ENCODE results near the gene DCAF5. TPM values are rescaled to one million over a fixed set of nuclear protein-coding genes. Genes with fewer than 3 reads are reported as not detected.

DCAF5 gene
- total RNA-seq, 1 experiment from 2014 or later = 23.5 TPM

- DNase-seq = peak; percentile 64
- H3K4me3 Mint-ChIP-seq (ENCODE audit: low read depth, unreplicated experiment) = no peak overlapping the region
- CTCF ChIA-PET = interaction anchor here (0.6 to 1.7 kb wide), 7 partner anchors 22 to 348 kb away, joined by 3 to 5 read pairs (median 3); partner anchors contain the start of gene EXD2
- H3K36me3 Mint-ChIP-seq (ENCODE audit: insufficient read depth, unreplicated experiment) = no peaks in the 10 kb centered on the region
- no peak overlapping the region for H3K27ac Mint-ChIP-seq (ENCODE audit: unreplicated experiment)
- H3K4me1 Mint-ChIP-seq (ENCODE audit: low read depth, unreplicated experiment) = peaks cover 17% of the 10 kb centered on the region
- BruUV-seq (replicated peaks) = no TSS peak
- intact Hi-C loops (cut with micrococcal nuclease; ENCODE audit: unreplicated experiment) = loop anchor here (5.0 to 10.0 kb wide), 2 partner anchors 65 to 333 kb away; partner anchors contain the start of gene EXD2
- H3K27me3 Mint-ChIP-seq (ENCODE audit: unreplicated experiment) = no peaks in the 10 kb centered on the region
- H3K9me3 Mint-ChIP-seq (ENCODE audit: low read depth, unreplicated experiment) = no peaks in the 10 kb centered on the region
- peak; percentile 57 for TF ChIP-seq CTCF (IDR thresholded peaks at IDR 0.05; ENCODE audit: unreplicated experiment)
These were observed 23.5 kb downstream of the DCAF5 start for GRCh38 chr14:69129264-69129880.

GRCh38 chr14:69118305-69118704 is 34.6 kb downstream of the DCAF5 start:
- intact Hi-C loops (cut with micrococcal nuclease; ENCODE audit: unreplicated experiment) = no loop called here

GRCh38 chr14:69117020-69117767 is 35.7 kb downstream of the DCAF5 start:
- Mint-ChIP-seq H3K36me3 (ENCODE audit: insufficient read depth, unreplicated experiment) (no peaks in the 10 kb centered on the region), H3K27ac (ENCODE audit: unreplicated experiment) (no peak overlapping the region), H3K4me1 (ENCODE audit: low read depth, unreplicated experiment) (no peaks in the 10 kb centered on the region), H3K27me3 (ENCODE audit: unreplicated experiment) (no peaks in the 10 kb centered on the region), H3K4me3 (ENCODE audit: low read depth, unreplicated experiment) (no peak overlapping the region), H3K9me3 (ENCODE audit: low read depth, unreplicated experiment) (no peaks in the 10 kb centered on the region)
- DNase-seq = no peak
- intact Hi-C loops (cut with micrococcal nuclease; ENCODE audit: unreplicated experiment) = no loop called here
- TF ChIP-seq CTCF (IDR thresholded peaks at IDR 0.05; ENCODE audit: unreplicated experiment) = no peak
- BruUV-seq (replicated peaks) = no TSS peak
- CTCF ChIA-PET = no interaction called here

More at GRCh38 chr14:69118305-69118704, 34.6 kb downstream of the DCAF5 start:
- H3K27ac Mint-ChIP-seq (ENCODE audit: unreplicated experiment) = no peak overlapping the region
- H3K36me3 Mint-ChIP-seq (ENCODE audit: insufficient read depth, unreplicated experiment) = no peaks in the 10 kb centered on the region
- no peaks in the 10 kb centered on the region for H3K4me1 Mint-ChIP-seq (ENCODE audit: low read depth, unreplicated experiment)
- CTCF ChIA-PET = no interaction called here
- no peaks in the 10 kb centered on the region for H3K27me3 Mint-ChIP-seq (ENCODE audit: unreplicated experiment)
- H3K4me3 Mint-ChIP-seq (ENCODE audit: low read depth, unreplicated experiment) = no peak overlapping the region
- H3K9me3 Mint-ChIP-seq (ENCODE audit: low read depth, unreplicated experiment) = no peaks in the 10 kb centered on the region
- DNase-seq = no peak
- no peak for TF ChIP-seq CTCF (IDR thresholded peaks at IDR 0.05; ENCODE audit: unreplicated experiment)
- BruUV-seq (replicated peaks) = no TSS peak

GRCh38 chr14:69115407-69116185 is 37.3 kb downstream of the DCAF5 start:
- no TSS peak for BruUV-seq (replicated peaks)
- DNase-seq = no peak
- no peak overlapping the region for H3K27ac Mint-ChIP-seq (ENCODE audit: unreplicated experiment)
- intact Hi-C loops (cut with micrococcal nuclease; ENCODE audit: unreplicated experiment) = no loop called here
- no peaks in the 10 kb centered on the region for H3K4me1 Mint-ChIP-seq (ENCODE audit: low read depth, unreplicated experiment)
- no peak for TF ChIP-seq CTCF (IDR thresholded peaks at IDR 0.05; ENCODE audit: unreplicated experiment)
- no peaks in the 10 kb centered on the region for H3K9me3 Mint-ChIP-seq (ENCODE audit: low read depth, unreplicated experiment)
- H3K36me3 Mint-ChIP-seq (ENCODE audit: insufficient read depth, unreplicated experiment) = no peaks in the 10 kb centered on the region
- no peak overlapping the region for H3K4me3 Mint-ChIP-seq (ENCODE audit: low read depth, unreplicated experiment)
- H3K27me3 Mint-ChIP-seq (ENCODE audit: unreplicated experiment) = no peaks in the 10 kb centered on the region
- CTCF ChIA-PET = interaction anchor here (0.6 kb wide), 1 partner anchor 158 kb away, joined by 4 read pairs; no protein-coding TSS in a partner anchor

Data from Calu3 (cell line).